GM18951 (cell line): Measurements from ENCODE around the gene SEC16A.

Experiments used
- POLR2A ChIP-seq: IDR thresholded peaks from 4 replicates; pipeline ENCODE4 v1.6.1; 2011; ENCODE audit warnings: mild to moderate bottlenecking; ENCODE audit not compliant: insufficient read length, insufficient read depth; ENCODE audit errors: extremely low read depth
- in situ Hi-C: fragments of 300-500 bp; cut with MboI; formaldehyde crosslinking; loops from one replicate; pipeline ENCODE4 v1.12.0; 2022; ENCODE audit warnings: low sequenced_read_pairs, mixed read lengths, inconsistent platforms; ENCODE audit not compliant: unreplicated experiment

Gene SEC16A

DNA sequence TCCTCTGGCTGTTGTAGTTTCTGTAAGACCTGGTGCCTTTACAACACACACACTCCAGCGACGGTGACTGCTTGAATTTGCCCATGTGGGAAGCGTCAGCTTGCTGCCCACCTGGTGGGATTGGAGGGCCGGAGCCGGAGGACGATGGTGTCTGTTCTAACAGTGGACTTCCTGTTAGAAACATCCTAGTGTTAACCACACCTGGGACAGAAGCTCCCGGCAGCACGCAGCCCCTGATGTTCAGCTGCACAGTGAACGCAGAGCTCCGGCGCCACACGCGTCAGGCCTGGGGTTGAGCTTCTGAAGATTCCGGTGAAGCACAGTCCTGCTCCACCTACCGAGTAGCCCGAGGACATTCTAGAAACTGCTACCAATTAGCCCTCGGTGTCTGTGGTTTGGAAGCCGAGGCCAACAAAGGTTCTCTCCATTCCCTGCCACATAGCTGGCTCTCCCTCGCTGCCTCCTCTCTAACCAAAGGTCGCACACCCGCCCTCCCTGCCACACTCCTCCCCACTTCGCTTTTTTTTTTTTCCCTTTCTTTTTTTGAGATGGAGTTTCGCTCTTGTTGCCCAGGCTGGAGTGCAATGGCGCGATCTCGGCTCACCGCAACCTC, 58.0 kb downstream of the SEC16A start:
- TF ChIP-seq POLR2A = no peak
- in situ Hi-C loops = no loop called here

DNA sequence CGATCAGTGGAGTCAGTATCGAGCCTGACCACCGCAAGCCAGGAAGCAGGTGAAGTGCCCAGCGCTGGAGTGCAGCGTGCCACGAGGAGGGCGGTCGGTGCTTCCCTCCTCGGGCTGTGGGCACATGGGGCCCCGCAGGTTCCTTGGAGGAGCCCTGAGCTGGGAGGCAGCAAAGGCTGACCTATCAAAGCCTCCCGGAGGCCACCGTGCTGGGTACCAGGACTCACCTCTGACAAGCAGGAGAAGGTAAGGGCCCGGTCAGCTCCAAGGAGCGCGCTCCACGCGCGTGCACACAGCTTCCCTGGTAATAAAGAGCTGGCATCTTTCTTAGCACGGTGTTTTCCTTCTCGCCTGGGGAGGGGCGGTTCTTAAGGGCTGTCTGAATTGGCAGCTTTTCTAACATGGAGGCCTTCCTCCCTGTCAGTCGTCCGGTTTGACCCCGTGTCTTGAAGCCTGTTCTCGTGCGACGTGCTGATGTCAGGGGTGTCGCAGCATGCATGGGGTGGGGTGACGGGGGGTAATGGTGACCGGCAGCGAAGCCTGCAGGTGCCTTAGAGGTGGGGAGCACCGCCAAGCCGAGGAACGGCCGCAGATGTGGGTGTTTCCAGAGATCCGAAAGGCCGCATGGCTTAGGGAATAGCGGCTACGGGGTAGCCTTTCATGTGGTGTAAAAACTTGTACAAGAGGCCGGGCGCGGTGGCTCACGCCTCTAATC, 59.3 kb downstream of the SEC16A start:
- in situ Hi-C loops = no loop called here
- TF ChIP-seq POLR2A = no peak

DNA sequence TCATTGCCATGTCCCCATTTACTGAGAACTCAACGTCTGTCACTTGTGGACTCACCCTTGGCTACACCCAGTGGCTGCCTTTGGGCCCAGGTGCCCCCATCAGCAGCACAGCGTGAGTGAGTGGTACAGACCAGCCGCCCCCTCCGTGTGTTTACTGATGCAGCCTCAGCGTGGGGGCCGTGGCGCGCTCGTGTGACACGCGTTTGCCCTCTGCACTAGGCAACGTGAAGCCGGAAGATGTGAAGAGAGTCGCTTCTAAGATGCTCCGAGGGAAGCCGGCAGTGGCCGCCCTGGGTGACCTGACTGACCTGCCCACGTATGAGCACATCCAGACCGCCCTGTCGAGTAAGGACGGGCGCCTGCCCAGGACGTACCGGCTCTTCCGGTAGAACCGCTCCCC, 60.0 kb downstream of the SEC16A start:
- in situ Hi-C loops = no loop called here

DNA sequence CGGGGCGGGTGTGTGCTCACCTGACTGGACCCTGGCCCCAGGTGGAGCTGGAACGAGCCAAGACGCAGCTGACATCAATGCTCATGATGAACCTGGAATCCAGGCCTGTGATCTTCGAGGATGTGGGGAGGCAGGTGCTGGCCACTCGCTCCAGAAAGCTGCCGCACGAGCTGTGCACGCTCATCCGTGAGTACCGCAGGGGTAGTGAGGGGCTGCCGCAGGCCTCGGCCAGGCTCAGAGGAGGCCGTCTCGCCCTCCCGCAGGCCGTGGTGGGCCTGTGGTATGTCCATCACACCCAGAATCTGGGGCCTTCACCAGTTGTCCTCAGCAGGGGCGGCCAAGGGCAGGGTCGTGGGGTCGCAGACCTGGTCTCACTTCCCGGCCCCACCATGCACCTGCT, 61.0 kb downstream of the SEC16A start:
- in situ Hi-C loops = no loop called here
- TF ChIP-seq POLR2A = no peak

More for the DNA sequence above, 60.0 kb downstream of the SEC16A start:
- no peak for TF ChIP-seq POLR2A

DNA sequence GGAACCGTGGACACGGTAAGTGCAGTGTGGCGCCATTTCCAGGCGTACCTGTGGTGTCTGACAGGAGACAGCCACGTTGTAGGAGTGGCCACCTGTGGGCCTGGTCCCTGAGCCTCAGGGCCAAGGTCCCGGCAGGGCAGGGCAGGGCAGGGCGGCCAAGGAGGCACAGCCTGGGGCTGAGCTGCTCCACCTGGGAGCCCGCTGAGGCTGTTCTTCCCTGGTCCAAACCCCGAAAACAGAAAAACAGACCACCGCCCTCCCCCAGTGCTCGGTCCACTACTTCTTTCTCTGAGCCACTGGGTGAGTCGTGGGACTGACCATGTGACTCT, 63.8 kb downstream of the SEC16A start:
- in situ Hi-C loops = no loop called here
- no peak for TF ChIP-seq POLR2A

DNA sequence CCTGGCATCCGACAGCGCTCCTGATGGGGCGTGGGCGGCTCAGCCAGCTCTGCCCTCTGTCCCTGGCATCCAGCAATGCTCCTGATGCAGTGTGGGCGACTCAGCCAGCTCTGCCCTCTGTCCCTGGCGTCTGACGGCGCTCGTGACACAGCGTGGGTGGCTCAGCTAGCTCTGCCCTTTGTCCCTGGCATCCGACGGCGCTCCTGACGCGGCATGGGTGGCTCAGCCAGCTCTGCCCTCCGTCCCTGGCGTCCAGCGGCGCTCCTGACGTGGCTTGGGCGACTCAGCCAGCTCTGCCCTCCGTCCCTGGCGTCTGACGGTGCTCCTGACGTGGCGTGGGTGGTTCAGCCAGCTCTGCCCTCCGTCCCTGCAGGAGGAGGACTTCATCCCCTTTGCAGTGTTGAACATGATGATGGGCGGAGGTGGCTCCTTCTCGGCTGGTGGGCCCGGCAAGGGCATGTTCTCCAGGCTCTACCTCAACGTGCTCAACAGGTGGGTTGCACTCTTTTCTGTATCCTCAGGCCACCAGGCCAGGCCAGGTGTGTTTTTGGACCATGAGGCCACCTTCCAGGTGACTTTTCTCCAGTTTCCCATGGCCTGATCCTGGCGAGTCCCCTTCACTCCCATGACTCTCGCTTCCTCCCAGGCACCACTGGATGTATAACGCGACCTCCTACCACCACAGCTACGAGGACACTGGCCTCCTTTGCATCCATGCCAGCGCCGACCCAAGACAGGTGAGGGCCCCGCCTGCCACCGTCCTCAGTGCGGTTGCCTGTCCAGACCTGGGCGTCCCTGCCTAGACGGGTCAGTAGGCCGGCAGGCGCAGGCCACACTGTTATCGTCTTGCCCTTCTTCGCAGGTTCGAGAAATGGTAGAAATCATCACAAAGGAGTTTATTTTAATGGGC, 64.4 kb downstream of the SEC16A start:
- TF ChIP-seq POLR2A = no peak
- in situ Hi-C loops = no loop called here

DNA sequence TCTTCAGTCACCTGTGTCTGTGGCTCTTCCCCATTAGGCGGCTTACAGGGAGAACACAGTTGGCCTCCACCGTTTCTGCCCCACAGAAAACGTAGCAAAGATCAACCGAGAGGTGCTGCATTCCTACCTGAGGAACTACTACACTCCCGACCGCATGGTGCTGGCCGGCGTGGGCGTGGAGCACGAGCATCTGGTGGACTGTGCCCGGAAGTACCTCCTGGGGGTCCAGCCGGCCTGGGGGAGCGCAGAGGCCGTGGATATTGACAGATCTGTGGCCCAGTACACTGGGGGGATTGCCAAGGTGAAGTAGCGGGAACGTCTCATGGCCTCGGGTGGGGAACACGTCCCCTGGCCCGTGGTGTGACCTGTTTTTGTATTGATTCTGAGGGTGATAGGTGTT, 65.9 kb downstream of the SEC16A start:
- in situ Hi-C loops = no loop called here

DNA sequence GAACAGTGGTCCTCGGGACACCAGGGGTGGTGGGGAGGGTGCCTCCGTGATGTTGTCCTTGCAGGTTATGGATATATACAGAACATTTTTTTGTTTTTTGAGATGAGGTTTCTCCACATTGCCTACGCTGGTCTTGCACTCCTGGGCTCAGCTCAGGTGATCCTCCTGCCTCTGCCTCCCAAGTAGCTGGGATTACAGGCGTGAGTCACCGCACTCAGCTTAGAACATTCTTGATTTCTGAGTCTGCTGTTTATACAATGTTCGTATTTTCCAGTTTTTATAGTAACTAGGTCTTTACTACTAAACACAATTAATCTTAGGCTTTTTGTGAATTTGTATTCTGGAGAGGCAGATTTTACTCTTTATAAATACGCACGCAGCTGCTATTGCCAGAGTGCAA, 66.4 kb downstream of the SEC16A start:
- in situ Hi-C loops = no loop called here
- no peak for TF ChIP-seq POLR2A

More for the DNA sequence above, 65.9 kb downstream of the SEC16A start:
- TF ChIP-seq POLR2A = no peak

DNA sequence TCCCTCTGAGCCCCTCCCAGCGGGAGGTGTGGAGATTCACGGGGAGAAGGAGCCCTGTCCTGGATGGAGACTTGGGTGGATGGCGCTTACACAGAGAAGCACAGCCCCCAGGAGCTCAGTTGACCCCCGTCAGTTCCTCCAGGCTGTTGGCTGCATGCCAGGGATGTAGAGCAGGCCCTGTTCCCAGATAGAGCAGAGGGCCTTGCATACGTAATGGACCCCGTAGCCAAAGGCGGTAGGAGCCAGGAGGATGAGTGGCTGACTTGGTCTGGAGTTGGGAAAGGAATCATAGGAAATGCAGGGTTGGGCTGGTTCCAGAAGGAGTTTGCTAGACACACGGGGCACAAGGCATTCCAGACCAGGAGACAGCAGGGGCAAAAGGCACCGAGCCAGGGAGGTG, 69.9 kb downstream of the SEC16A start:
- in situ Hi-C loops = no loop called here
- TF ChIP-seq POLR2A = no peak

DNA sequence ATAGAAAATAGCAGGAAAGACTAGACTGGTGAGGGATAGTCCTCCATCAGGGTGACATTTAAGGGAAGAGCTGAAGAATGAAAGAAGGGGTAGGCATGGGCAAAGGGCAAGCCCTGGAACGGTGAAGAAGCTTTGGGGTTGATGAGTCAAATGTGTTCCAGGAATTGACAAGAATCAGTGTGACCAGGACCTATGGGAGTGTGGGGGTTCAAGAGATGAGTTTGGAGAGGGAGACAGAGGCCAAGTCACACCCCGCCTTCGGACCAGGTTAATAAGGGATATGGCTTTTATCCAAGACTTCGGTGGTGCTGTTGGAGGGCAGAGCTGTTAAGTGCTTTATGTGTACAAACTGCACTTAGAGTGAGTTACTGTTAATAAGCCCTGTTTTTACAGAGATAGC, 71.5 kb downstream of the SEC16A start:
- no peak for TF ChIP-seq POLR2A
- in situ Hi-C loops = no loop called here

DNA sequence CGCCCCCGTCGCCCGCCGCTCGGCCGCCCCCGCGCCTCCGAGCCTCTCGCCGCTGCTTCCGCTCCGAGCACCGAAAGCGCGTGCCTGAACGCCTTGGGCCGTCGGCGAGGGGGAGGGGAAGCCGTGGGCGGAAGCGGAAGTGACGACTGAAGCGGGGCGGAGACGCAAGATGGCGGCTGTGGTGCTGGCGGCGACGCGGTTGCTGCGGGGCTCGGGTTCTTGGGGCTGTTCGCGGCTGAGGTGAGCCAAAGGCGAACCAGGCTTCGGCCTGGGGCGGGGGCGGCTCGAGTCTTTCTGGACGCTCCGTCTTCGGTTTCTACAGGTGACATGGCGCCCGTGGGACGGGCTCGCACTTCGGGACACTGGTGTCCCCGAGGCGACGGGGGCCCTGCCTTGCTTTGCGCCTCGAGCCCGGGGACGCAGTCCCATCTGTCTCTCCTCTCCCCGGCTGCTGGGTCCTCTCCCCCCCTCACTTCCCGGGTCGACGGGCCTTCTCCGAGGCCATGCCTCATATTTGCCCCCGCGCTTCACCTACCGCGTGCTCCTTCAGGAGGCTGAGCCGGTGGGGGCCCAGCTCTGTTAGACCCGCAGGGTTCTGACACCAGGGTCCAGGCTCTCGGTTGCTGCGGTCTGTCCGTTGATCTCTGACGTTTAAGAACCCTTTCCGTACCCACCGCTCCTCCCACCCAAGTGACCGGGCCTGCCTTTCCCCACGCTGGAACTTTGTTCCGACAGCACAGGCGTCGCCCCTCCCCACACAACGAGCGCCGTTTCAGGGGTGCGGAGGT, 72.1 kb downstream of the SEC16A start, which contains the start of the genes ENTR1 and PMPCA:
TSS of gene ENTR1 (minus strand) at position 115 of the 788 bp plus-strand sequence. CDS start 217 bp downstream, outside the sequence.
TSS of gene PMPCA (plus strand) at position 159 of the 788 bp plus-strand sequence. CDS start at position 170, 11 bp downstream.
- in situ Hi-C loops = no loop called here

DNA sequence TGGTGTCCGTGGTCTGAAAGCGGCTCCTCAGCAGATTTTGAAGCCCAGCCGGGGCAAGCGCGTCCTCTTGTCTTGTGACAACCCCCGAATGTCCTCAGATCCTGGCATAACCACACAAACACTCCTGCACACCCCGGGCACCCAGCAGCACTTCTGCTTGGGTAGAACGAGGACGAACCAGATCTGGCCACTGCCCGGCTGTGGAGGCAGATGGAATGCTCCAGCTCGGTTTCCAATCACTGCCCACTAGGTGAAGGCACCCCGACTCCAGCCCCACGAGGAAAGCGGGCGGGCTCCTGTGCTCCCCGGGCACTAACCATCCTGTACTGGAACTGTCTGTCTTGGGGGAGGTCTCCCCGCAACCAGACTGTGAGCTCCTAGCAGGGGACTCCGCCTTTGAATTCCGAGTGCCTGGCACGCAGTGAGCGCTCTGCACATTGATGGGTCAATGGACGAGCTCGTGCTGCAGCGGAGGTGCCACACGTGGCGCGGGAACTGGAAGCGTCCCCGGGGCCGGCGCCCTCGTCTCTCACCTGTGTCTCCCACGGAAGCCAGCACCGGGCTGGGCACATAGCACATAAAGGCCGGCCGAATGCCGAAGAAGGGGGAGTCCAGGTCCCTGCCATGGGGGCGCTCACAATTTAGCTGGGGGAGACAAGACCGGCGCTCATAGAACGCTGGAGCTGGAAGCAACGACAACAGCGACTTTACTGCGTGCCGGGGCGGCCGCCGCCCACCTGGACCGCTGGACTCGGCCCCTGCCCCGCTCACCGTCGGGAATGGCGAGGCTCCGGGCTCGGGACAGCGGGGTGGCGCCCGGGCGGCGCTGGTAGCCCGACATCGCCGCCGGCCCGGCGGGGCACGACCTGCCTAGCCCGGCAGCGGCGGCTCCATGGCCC, 73.0 kb downstream of the SEC16A start:
- in situ Hi-C loops = no loop called here
- no peak for TF ChIP-seq POLR2A

More for the DNA sequence above, 72.1 kb downstream of the SEC16A start, which contains the start of the genes ENTR1 and PMPCA:
- TF ChIP-seq POLR2A = peak; percentile 96
